ENCODE results near the gene CACNA1B. TPM values are rescaled to one million over a fixed set of nuclear protein-coding genes. Genes with fewer than 3 reads are reported as not detected.

The CACNA1B gene
- total and polyA plus RNA-seq, 9 of the 15 experiments (the other 6 are each of a cell fraction or from before 2014, with no cell fraction given) = 0.01 to 0.04 TPM; not detected in 7

- Histone ChIP-seq H3K4me1 (replicated peaks in 1 of 2; ENCODE audit: control insufficient read depth in 2 of 2, insufficient read depth in 2 of 2, low read length in 2 of 2) (peaks cover 0 to 3% of the 10 kb centered on the region in 2 experiments; a peak in 1 of 5 replicates), H3K79me2 (ENCODE audit: control insufficient read depth, insufficient read depth, low read length) (no peaks in the 10 kb centered on the region), H3K27ac (ENCODE audit: extremely low read depth, low read depth, low read length) (no peak overlapping the region), H3K9ac (ENCODE audit: insufficient read depth in 1 of 2, low read depth in 2 of 2, low read length in 2 of 2) (no peak overlapping the region), H3K9me3 (replicated peaks; ENCODE audit: control insufficient read depth, insufficient read depth, low read depth, low read length) (no peaks in the 10 kb centered on the region), H3K4me3 (no peak overlapping the region), H4K20me1 (replicated peaks; ENCODE audit: control insufficient read depth, insufficient read depth, low read length) (no peaks in the 10 kb centered on the region; the same call in 1 of the 2 replicates), H3K36me3 (ENCODE audit: control insufficient read depth, insufficient read depth, low read length) (no peaks in the 10 kb centered on the region), H2AFZ (ENCODE audit: low read depth, low read length) (no peak overlapping the region), H3K4me2 (ENCODE audit: insufficient read depth, low read length) (no peak overlapping the region), H3K9me1 (ENCODE audit: control insufficient read depth, insufficient read depth, low read length) (no peaks in the 10 kb centered on the region), H3K27me3 (ENCODE audit: control insufficient read depth in 2 of 2, insufficient read depth in 2 of 2, low read length in 2 of 2) (peaks cover 26 to 69% of the 10 kb centered on the region in 2 experiments; a peak in 4 of 5 replicates)
- DNase-seq (ENCODE audit: extremely low read depth in 1 of 4, low spot score in 3 of 4) = no peak
- POLR2A ChIA-PET = interaction anchor here (1.5 kb wide), 1 partner anchor 17 kb away, joined by 3 read pairs; no protein-coding TSS in a partner anchor
- FAIRE-seq = no peak
- no TSS peak for BruUV-seq (replicated peaks)
- intact Hi-C loops (cut with micrococcal nuclease) = no loop called here
- WGBS (ENCODE audit: insufficient coverage, low coverage, missing lambda C conversion rate) = 0% methylated on average over 3 of the region's 3 CpGs
- no peak for ATAC-seq
- in situ Hi-C loops (cut with MboI) = no loop called here
- CTCF ChIA-PET (ENCODE audit: low intra/inter-chr PET ratio) = no interaction called here
- TF ChIP-seq DIDO1 (tag; IDR thresholded peaks at IDR 0.05; ENCODE audit: low read depth) (no peak), ZNF449 (CRISPR knock-in tag; IDR thresholded peaks at IDR 0.05) (no peak), FOXA1 (IDR thresholded peaks at IDR 0.05; ENCODE audit: borderline replicate concordance) (no peak), HDGF (IDR thresholded peaks at IDR 0.05) (no peak), RERE (CRISPR knock-in tag; IDR thresholded peaks at IDR 0.05; ENCODE audit: borderline replicate concordance) (no peak), ZNF76 (CRISPR knock-in tag; IDR thresholded peaks at IDR 0.05; ENCODE audit: borderline replicate concordance) (no peak), RREB1 (CRISPR knock-in tag; IDR thresholded peaks at IDR 0.05) (no peak), C11orf30 (IDR thresholded peaks at IDR 0.05; ENCODE audit: low read depth) (no peak), MAFF (IDR thresholded peaks at IDR 0.05; ENCODE audit: low read length) (no peak)
Observed at GRCh38 chr9:138059196-138059595, 181.6 kb downstream of the CACNA1B start.
